NCI-H1105 treated with DMSO at 0.1 percent for 48 hours (cell line): Measurements from ENCODE around the gene RPS25.
"Not testable (repeated sequence)": the region's sequence is repeated elsewhere in the genome, so short reads cannot be mapped to it uniquely, and the experiment has no call there.

Experiments
- DNase-seq: peaks from one replicate; lab custom pipeline; 2025; lab: John Stamatoyannopoulos, UW

RPS25 gene

DNA sequence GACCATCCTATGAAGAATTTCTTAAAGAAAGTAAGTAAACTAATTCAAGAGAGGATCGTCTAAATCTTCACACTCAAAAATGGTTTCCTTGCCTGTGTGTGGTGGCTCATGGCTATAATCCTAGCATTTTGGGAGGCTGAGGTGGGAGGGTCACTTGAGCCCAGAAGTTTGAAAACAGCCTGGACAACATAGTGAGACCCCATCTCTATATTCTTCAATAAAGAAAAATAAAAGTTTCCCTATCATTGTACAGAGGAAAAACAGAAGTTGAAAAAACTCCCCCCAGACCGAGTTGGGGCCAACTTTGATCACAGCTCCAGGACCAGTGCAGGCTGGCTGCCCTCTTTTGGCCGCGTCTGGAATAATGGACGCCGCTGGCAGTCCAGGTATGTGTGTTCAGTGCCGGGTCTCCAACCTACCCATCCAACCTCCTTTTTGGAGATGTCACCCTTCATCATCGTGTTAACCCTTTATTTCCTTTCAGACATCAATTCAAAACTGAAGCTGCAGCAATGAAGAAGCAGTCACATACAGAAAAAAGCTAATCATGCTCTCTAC is 3.0 kb downstream of the RPS25 start:
- DNase-seq = no peak

DNA sequence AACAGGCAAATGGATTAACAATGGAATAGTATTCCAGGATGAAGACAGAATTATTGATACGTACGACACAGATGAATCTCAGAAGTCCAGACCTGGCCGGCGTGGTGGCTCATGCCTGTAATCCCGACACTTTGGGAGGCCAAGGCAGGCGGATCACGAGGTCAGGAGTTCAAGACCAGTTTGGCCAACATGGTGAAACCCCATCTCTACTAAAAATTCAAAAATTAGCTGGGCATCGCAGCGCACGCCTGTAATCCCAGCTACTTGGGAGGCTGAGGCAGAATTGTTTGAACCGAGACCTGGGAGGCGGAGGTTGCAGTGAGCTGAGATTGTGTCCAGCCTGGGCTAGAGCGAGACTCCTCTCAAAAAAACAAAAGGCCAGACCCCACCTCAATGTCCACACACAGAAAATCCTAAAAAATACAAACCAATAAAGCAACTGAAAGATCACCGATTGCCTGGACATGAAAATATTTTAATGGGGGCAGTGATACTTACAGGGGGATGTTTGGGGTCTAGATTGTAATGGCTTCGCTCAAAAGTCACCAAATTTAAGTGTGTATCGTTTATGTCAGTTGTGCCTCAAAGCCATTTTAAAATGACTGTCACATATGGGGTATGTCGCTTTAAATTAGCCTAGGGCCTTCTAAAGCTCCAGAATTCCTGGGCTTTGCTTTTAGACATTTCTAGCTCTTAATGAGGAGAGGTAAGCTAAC is 3.8 kb downstream of the RPS25 start:
- no peak for DNase-seq

DNA sequence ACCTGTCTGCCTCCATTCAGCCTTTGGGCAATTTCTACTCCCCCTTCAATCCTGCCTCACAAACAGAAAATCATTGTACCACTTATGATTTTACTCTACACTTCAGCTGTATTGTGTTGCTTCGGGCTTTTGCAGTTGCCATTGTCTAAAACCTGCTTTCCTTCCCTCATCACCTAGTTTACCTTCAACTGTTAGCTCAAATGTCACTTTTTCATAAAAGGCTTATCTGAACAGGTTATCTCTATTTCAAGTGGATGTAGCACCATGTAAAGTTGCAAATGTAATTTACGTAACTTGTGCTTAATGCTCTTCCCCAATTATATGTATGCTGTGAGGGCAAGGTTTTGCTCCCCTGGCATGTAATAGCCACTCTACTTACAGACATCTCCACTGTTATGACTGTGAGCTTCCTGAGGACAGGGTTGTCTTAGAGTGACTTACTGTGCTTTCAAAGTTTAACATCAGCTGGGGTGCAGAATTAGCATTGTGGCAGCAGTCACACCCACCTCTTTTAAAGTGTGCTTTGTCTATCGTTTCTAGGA is 5.4 kb downstream of the RPS25 start:
- no peak for DNase-seq

DNA sequence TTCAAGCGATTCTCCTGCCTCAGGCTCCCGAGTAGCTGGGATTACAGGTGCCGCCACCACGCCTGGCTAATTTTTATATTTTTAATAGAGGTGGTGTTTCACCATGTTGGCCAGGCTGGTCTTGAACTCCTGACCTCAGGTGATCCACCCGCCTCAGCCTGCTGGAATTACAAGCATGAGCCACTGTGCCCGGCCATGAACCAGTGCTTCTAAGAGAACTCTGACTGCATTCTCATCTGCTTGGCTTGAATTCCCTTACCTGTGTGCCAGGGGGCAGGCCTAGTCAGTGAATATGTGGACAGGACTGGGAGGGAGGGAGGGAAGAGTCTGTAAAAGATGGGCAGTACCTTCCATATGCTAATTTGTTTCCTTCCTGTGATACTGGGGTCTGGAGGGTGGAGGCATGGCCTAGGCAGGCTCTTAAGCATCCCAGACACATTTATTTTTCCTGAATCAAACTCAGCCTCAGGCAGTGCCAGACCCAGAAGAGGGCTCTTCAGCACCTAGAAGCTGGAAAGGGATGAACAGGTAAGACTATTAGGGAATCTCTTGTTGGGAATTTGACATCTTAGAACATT is 6.6 kb downstream of the RPS25 start:
- no peak for DNase-seq

DNA sequence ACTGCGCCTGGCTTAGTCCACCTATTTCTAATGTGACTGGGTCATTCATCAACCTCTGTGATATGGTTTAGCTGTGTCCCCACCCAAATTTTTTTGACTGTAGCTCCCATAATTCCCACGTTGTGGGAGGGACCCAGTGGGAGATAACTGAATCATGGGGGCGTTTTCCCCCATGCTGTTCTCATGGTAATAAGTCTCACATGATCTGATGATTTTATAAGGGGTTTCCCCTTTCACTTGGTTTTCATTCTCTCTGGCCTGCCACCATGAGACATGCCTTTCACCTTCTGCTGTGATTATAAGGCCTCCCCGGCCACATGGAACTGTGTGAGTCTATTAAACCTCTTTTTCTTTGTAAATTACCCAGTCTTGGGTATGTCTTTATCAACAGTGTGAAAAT is 11.5 kb downstream of the RPS25 start:
- DNase-seq = no peak

DNA sequence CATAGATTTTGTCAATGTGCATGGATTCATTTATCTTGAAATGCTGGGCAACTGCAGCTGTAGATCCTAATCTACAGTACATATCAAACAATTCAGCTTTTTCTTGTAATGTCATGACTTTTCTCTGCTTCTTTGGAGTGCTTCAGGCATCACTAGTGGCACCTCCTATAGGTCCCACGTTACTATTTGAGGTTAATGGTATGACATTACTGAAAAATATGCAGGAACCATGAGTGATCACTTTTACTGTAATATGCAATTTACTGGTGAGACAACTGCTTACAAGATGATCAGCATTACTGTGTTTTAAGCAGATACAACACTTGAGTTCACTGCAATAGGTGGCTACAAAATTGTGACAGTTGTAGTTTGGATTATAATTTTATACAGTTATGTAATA is 17.2 kb downstream of the RPS25 start:
- DNase-seq = no peak

DNA sequence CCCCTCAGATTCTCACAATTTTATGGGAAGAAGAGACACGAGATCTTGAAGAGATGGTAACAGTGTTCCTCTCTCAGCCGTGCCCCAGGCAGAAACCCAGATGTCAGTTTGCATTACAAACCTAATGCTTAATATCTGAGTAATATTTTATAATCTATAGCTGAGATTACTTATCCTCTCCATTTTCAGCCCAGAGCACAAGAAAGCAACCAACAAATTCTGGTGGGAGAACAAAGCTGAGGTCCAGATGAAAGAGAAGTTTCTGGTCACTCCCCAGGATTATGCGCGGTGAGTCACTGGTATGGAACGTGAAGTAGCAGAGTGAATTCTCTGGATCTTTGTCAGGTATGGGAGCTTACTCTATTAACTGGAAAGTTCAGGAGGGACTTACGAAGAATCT is 19.3 kb downstream of the RPS25 start:
- DNase-seq = no peak

DNA sequence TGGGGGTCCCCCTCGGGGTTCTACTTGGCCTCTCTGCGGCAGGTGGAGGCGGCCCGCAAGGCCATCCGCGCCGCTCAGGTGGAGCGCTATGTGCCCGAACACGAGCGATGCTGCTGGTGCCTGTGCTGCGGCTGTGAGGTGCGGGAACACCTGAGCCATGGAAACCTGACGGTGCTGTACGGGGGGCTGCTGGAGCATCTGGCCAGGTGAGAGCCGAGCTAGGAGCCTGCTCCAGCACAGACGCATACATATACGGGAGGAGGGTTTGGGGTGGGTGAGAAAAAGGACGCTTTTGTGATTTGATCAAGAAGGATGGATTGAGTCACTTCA is 19.8 kb downstream of the RPS25 start:
- DNase-seq = peak; percentile 35

DNA sequence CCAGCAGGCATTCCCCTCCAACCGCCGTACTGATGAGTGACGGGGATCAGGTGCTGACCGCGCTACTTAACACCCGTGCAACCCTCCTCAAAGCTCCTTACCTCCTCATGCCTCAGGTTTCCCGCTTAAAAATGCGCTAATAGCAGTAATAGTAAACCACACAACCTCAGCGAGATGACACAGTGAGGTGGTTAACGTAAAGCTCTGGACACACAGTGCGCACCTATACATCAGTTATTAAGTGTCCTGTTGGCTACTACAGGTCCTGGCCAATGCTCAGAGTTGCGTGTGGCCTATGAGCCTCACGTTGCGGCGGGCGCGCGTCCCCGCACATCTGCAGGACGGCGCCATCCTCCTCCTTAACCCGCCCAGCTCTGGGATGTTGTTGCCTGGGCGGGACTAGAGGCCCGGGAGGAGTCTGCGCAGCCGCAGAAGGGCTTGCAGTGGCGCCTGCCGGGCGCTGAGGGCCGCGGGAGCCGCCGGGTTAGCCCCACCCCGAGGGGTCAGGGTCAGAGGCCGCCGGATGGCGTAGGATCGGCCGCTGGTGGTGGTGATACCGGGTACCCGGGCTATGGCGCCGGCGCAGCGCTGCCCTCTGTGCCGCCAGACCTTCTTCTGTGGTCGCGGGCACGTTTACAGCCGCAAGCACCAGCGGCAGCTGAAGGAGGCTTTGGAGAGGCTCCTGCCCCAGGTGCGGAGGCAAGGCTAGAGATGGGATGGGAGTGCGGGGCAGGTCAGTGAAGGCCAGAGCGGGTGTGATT is 20.3 kb downstream of the RPS25 start, which contains the start of gene CENATAC:
TSS of gene CENATAC (plus strand) at position 512 of the 761 bp plus-strand sequence. CDS start at position 572, 60 bp downstream.
- DNase-seq = peak; percentile 98

DNA sequence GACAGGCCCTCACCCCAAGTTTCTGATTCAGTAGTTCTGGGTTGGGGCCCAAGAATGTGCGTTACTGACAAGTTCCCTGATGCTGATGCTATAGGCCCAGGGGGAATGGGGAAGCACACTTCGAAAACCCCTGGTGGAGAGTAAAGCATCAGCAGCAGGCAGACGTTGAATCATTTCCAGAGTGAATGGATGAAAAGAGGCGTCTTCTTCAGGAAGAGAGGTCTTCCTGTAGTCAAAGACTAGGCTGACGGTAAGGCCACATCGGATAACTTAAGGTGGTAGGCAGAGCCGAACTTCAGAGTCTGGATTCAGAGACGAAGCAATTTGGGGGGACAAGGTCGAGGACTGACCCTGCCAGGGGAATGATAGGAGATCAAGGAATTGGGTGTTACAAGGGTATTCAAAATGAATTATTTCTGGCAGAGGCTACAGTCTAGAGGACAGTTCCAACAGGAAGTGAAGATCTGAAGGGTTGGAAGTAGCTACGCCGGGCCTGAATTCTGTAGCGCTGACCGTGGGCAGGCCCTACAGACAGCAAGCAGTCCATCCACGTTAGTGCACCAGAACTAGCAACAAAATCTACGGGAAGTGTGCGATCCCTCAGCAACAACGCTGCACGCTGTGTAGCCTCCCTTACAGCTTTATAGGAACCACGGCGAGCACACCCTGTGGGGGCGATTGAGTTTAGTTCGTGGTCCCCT is 21.1 kb downstream of the RPS25 start:
- DNase-seq = no peak

DNA sequence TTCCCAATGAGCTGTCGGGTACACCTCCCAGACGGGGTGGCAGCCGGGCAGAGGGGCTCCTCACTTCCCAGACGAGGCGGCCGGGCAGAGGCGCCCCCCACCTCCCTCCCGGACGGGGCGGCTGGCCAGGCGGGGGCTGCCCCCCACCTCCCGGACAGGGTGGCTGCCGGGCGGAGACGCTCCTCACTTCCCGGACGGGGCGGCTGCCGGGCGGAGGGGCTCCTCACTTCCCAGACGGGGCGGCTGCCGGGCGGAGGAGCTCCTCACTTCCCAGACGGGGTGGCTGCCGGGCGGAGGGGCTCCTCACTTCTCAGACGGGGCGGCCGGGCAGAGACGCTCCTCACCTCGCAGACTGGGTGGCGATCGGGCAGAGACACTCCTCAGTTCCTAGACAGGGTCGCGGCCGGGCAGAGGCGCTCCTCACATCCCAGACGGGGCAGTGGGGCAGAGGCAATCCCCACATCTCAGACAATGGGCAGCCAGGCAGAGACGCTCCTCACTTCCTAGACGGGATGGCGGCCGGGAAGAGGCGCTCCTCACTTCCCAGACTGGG is 26.6 kb downstream of the RPS25 start:
- DNase-seq = not testable (repeated sequence)

DNA sequence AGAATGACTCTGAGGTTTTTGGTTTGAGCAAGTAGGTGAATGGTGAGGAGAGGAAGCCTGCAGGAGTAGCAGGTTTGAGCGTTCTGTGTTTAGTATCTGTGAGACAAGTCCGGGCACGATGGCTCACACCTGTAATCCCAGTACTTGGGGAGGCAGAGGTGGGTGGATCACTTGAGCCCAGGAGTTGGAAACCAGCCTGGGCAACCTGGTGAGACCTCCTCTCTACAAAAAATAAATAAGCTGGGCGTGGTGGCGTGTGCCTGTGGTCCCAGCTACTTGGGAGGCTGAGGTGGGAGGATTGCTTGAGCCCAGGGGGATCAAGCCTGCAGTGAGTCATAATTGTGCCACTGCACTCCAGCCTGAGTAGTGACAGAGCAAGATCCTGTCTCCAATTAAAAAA is 29.9 kb downstream of the RPS25 start:
- peak; percentile 47 for DNase-seq

DNA sequence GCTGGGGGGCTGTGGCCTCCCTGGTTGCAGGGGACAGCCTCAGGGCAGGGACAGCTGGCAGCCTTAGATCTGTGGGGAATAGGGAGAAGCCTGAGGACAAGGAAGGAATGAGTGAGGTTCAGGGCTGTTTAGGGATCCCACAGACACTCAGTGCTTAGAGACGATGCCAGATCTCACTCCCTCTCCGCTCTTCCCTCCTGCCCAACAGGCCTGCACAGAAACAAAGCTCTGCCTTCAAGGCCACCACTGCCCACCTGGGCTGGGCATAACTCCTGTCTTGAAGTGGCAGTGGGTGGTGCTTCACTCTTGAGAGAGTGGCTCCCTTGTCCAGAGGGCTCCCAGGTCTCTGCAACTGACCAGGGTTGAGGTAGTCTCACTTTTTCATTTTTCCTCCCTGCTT is 33.3 kb downstream of the RPS25 start:
- DNase-seq = no peak

DNA sequence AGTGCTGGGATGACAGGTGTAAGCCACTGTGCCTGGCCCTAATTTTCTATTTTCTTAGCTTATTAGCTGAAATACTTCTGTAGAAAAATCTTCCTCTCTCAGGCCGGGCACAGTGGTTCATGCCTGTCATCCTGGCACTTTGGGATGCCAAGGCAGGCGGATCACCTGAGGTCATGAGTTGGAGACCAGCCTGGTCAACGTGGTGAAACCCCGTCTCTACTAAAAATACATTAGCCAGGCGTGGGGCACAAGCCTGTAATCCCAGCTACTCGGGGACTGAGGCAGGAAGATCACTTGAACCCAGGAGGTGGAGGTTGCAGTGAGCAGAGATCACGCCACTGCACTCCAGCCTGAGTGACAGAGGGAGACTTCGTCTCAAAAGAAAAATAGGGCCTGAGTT is 33.8 kb downstream of the RPS25 start:
- not testable (repeated sequence) for DNase-seq

DNA sequence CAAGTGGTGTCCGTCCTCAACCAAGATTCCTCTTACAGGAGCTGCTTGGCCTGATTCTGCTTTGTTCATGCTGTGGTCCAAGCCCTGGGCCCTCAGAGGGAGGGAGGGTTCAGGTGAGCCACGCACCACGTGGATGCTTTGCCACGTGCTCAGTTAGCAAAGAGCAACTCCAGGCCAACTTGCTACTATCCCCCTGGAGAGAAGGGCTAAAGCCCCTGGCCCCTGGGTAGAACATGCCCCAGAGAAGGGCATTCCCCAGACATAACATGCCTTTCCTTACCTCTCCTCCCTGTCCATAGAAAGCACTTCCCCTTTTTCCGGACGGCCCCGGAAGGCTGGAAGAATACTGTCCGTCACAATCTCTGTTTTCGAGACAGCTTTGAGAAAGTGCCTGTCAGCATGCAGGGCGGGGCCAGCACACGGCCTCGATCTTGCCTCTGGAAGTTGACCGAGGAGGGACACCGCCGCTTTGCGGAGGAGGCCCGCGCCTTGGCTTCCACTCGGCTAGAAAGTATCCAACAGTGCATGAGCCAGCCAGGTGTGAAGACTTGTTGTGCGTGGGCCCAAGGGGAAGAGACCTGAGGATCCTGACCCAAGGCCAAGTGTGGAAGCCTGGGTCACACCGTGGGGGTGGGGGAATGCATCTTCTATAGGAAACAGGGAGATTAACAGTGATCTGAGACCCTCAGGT is 37.8 kb downstream of the RPS25 start:
- no peak for DNase-seq

DNA sequence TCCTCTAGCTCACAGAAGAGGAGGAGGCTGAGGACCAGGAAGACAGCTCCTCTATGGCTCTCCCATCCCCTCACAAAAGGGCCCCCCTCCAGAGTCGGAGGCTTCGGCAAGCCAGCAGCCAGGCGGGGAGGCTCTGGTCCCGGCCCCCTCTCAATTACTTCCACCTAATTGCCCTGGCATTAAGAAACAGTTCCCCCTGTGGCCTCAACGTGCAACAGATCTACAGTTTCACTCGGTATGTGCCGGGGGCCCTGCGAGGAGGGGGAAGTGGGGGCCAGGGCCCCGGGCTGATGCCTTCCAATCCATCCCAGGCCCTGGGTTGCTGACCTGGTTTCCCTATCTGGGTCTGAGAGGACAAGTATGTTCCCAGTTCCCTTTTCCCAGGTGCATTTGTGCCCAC is 38.7 kb downstream of the RPS25 start:
- no peak for DNase-seq

DNA sequence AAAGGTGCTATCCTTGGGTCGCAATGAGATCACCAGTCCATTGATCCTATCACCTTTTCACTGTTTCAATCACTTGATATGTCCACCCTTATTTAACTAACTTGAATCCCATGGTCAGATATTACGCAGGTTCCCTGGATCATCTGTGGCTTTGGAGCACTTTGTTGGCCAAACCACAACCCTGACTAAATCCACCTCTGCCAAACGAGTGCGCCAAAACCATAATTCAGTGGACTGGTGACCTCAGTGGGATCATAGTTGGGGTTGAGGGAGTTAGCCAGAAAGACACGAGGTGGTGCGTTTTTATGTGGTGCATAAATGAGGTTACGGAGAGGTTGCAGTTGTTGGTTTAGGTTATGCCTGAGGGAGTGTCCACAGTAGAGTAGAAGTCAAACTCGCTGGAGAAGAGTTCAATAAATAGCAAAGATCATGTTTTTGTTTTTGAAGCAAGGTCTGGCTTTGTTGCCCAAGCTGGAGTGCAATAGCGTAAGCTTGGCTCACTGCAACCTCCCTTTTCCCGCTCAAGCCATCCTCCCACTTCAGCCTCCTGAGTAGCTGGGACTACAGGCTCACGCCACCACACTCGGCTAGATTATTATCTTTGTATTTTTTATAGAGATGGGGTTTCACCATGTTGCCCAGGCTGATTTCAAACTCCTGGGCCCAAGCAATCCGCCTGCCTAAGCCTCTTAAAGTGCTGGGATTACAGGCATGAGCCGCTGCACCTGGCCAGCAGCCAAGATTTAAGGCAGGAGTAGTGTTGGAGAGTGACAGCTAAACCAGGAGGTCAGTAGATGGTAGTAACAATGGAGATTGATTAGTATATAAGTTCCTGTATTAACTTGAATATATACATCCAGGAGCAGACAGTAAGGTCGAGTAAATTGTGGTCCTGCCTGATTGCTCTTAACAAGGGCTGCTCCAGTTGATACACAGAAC is 42.1 kb downstream of the RPS25 start:
- peak; percentile 17 for DNase-seq

DNA sequence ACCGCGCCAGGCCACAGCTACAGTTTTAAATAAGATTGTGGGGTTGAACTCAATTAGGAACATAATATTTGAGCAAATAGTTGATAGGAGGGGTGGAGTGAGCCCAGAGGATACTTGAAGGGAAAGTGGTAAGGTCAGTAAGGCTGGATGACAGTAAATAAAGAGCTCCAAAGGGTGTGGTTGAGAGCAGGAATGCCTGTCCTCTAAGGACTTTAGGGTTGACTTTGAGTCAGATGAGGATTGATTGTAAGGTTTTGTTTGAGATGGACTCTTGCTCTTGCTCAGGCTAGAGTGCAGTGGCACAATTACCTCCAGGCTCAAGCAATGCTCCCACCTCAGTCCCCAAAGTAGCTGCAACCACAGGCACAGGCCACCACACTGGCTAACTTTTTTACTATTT is 44.2 kb downstream of the RPS25 start:
- no peak for DNase-seq

DNA sequence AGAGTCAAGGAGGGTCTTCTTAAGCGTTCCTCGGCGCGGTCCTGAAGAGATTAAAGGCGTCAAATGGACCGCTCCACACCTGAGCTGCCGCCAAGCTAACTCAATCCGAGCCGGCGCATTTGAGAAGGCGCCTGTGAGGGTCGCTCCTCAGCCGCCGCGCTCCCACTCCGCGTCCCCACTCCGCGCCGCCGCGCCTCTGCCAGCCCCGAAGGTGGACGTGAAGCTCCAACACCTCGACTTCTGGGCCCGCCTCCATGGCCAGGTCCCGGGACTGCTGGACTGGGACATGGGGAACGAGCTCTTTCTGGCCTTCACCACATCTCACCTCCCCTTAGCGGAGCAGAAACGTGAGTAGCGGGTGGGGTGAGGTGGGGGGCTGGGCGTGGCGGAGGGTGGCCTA is 46.5 kb downstream of the RPS25 start, which contains the start of gene FOXR1:
TSS of gene FOXR1 (plus strand) at position 116 of the 400 bp plus-strand sequence. CDS start at position 287, 171 bp downstream.
- DNase-seq = no peak

DNA sequence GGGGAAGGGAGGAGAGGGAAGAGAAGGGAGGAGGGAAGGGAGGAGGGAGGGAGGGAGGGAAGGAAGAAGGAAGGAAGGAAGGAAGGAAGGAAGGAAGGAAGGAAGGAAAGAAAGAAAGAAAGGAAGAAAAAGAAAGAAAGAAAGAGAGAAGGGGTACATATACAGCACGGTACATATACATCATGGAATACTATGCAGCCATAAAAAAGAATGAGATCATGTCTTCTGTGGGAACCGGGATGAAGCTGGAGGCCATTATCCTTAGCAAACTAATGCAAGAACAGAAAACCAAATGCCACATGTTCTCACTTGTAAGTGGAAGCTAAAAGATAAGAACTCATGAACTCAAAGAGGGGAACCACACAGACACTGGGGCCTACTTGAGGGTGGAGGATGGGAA is 48.6 kb downstream of the RPS25 start:
- DNase-seq = not testable (repeated sequence)
